NCI-H2196 treated with DMSO at 0.1 percent for 48 hours (cell line): Measurements from ENCODE around the gene ZCCHC17.
A peak's percentile ranks its signal among the peaks of the same experiment; 100 is the strongest.
"Not testable (repeated sequence)": the region's sequence is repeated elsewhere in the genome, so short reads cannot be mapped to it uniquely, and the experiment has no call there.

Experiments
- DNase-seq: peaks from one replicate; lab custom pipeline; 2025; ENCODE audit not compliant: unreplicated experiment; lab: John Stamatoyannopoulos, UW

ZCCHC17 gene

GRCh38 chr1:31296486-31297276, at the start of gene ZCCHC17, which contains the start of gene SNRNP40:
TSS of gene ZCCHC17 (plus strand) at chr1:31297032. CDS start at chr1:31310099, 13,067 bp downstream.
TSS of gene SNRNP40 (minus strand) at chr1:31296788. CDS start at chr1:31296751, 37 bp downstream.
- DNase-seq = peak; percentile 97

- no peak for DNase-seq
These were observed 48.6 kb upstream of the ZCCHC17 start for GRCh38 chr1:31248276-31248675.

- no peak for DNase-seq
These were observed 47.0 kb upstream of the ZCCHC17 start for GRCh38 chr1:31249854-31250253.

- no peak for DNase-seq
These were observed 39.6 kb upstream of the ZCCHC17 start for GRCh38 chr1:31257213-31257612.

GRCh38 chr1:31258581-31258980, 38.3 kb upstream of the ZCCHC17 start:
- DNase-seq = no peak

- no peak for DNase-seq
These were observed 37.1 kb upstream of the ZCCHC17 start for GRCh38 chr1:31259746-31260145.

- no peak for DNase-seq
These were observed 34.9 kb upstream of the ZCCHC17 start for GRCh38 chr1:31261916-31262315.

GRCh38 chr1:31262393-31262792, 34.4 kb upstream of the ZCCHC17 start:
- DNase-seq = not testable (repeated sequence)

- no peak for DNase-seq
These were observed 33.4 kb upstream of the ZCCHC17 start for GRCh38 chr1:31263408-31263807.

- DNase-seq = no peak
These were observed 31.9 kb upstream of the ZCCHC17 start for GRCh38 chr1:31264790-31265386.

GRCh38 chr1:31266547-31266946, 30.3 kb upstream of the ZCCHC17 start:
- DNase-seq = no peak

- DNase-seq = no peak
These were observed 24.5 kb upstream of the ZCCHC17 start for GRCh38 chr1:31272369-31272768.

- no peak for DNase-seq
These were observed 23.2 kb upstream of the ZCCHC17 start for GRCh38 chr1:31273619-31274018.

- not testable (repeated sequence) for DNase-seq
These were observed 14.4 kb upstream of the ZCCHC17 start for GRCh38 chr1:31282426-31282825.

GRCh38 chr1:31287791-31288190, 9.0 kb upstream of the ZCCHC17 start:
- not testable (repeated sequence) for DNase-seq

GRCh38 chr1:31289021-31289420, 7.8 kb upstream of the ZCCHC17 start:
- no peak for DNase-seq

GRCh38 chr1:31295874-31296485, 852 bp upstream of the ZCCHC17 start:
- no peak for DNase-seq

- no peak for DNase-seq
These were observed 730 bp downstream of the ZCCHC17 start for GRCh38 chr1:31297277-31298247.

GRCh38 chr1:31299365-31299764, 2.5 kb downstream of the ZCCHC17 start:
- DNase-seq = no peak

GRCh38 chr1:31300193-31300592, 3.4 kb downstream of the ZCCHC17 start:
- DNase-seq = no peak
